B cell (primary cell): Measurements from ENCODE around the gene MICALL2.

Experiments
- EZH2 ChIP-seq: IDR thresholded peaks from 2 replicates; pipeline ENCODE4 v1.6.1; 2012; ENCODE audit warnings: borderline replicate concordance, low read depth, mild to moderate bottlenecking, moderate library complexity, low read length; ENCODE audit not compliant: insufficient read depth, poor library complexity, severe bottlenecking
- TF ChIP-seq, protein P1 (sequence below): fragments of 200-600 bp; IDR thresholded peaks from one replicate; pipeline ENCODE4 v1.8.0; 2022; ENCODE audit warnings: antibody characterized with exemption, mild to moderate bottlenecking

DNA sequence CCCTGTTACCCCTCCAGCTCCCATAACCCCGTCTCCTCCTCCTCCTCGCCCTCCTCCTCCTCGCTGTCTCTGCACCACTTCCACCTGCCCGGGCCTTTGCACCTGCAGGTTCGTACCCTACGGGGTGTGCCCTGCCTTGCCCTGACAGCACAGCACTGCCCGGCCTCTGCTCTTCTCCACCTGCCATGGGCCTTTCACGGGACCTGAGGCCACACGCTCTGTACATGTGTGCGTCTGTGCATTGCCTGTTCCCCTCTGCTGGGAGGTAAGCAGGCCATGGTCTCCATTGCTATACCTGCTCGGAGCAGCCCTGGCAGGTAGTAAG is 40.0 kb downstream of the MICALL2 start:
- TF ChIP-seq, protein P1, sequence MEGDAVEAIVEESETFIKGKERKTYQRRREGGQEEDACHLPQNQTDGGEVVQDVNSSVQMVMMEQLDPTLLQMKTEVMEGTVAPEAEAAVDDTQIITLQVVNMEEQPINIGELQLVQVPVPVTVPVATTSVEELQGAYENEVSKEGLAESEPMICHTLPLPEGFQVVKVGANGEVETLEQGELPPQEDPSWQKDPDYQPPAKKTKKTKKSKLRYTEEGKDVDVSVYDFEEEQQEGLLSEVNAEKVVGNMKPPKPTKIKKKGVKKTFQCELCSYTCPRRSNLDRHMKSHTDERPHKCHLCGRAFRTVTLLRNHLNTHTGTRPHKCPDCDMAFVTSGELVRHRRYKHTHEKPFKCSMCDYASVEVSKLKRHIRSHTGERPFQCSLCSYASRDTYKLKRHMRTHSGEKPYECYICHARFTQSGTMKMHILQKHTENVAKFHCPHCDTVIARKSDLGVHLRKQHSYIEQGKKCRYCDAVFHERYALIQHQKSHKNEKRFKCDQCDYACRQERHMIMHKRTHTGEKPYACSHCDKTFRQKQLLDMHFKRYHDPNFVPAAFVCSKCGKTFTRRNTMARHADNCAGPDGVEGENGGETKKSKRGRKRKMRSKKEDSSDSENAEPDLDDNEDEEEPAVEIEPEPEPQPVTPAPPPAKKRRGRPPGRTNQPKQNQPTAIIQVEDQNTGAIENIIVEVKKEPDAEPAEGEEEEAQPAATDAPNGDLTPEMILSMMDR: no peak
- TF ChIP-seq EZH2: no peak
